Measurements from ENCODE around the gene MRRF.
A peak's percentile ranks its signal among the peaks of the same experiment; 100 is the strongest.

The MRRF gene

DNA sequence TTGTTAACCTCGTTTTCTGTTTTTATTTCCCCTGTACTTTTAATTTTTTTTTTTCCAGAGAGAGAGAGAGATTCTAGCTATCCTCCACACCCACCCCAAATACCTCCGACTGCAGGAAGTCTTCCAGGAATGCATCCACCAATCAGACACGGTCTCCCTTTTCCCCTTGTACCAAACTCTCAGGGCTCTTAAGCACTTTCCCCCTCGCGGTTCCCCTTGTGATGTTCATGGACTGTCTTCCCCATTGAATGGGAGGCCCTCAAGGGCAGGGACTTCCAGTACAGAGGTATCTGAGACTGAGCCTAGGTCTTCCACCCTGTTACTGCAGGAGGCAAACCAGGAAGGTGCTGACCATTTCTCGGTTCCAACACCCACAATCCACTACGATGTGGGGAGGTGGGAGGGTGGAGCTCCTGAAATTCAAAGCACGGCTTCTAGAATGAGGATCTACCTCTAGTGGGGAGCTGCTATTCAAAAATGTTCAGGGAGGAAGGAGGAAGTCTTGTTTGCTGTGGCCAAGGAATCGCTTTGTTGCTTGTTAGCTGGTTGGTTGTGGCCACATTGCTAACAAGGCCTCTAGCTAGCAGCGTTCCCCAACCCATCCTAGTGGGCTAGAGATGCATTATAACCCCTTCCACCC lies 68.6 kb downstream of the MRRF start:
- no peak for DNase-seq

DNA sequence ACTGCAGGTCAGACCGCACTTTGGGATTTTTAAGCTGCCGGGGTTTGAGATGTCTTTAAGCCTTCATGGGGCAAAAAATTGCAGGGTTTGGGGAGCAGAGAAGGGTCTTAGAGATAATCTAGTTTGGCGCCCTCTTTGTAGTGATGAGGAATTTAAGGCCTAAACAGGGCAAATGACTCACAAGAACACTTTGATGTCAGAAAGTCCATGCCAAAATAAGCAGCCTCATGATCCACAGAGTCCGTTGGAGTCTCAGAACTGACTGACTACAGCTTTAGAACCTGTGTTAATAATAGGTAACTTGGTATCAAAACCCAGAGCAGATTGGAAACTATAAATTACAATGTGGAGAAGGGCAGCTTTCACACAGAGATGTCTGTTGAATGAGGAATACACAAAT lies 70.2 kb downstream of the MRRF start:
- DNase-seq, result no peak

DNA sequence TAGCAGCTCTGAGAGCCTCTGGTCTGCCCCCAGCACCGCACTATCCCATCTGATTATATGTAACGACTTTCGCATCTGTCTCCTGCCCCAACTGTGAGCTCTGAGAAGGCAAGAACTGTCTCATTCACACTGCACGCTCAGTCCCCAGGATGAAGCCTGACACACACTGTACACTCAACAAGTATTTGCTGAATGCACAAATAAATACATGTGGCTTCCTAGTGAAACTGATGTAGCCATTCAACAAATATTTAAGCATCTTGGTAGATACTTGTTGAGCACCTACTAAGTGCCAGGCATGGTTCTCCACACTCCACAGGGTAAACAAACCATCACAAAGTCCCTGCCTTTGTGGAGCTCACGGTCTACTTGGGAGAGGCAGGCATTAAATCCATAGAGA lies 71.5 kb downstream of the MRRF start:
- no peak for DNase-seq

DNA sequence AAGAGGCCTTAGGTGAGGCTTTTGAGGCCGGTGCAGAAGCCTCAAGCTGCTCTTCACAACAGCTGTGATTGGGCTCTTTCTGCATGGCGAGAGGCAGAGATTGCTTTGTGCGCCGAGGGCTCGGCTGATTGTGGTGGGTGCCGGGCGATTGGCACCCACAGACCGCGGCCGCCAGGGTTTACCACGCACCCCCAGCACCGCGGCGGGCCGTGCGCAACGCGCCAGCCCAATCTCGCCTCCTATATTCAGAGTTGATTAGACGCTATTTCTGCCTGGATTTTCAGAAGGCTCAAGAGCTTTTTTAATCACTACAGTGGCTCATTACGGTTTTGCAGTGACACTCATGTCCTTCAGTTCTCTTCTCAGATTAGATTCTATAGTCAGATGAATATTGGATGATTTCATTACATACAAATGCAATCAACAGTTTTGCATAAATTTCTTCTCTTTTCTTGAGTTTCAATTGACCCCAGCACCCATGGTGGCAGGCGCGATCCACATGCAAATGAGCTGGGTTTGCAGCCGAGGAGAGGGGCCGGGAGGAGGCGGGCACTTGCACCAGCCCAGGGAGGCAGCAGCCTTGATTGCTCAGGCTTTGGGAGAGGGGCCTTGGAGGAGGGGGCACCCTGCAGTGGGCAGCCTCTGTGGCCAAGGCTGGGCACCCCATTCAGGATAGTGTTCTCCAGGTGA lies 72.3 kb downstream of the MRRF start:
- no peak for DNase-seq

DNA sequence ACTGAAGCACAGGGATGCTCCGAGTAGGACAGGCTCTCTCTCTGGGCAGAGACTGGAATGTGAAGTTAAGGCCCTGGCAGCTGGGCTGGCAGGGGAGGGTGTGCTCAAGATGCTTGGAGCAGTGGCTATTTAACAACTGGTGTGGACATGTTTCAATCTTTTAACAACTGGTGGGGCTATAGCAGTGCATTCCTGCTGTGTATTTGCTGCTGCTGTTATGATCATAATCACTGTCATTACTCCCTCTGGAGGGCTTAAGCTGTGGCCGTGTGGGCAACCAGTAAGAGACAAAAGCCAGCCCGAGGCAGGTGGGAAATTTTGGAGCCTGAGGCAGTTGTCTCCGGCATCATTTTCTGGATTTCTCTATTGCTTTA lies 72.9 kb downstream of the MRRF start:
- no peak for DNase-seq

DNA sequence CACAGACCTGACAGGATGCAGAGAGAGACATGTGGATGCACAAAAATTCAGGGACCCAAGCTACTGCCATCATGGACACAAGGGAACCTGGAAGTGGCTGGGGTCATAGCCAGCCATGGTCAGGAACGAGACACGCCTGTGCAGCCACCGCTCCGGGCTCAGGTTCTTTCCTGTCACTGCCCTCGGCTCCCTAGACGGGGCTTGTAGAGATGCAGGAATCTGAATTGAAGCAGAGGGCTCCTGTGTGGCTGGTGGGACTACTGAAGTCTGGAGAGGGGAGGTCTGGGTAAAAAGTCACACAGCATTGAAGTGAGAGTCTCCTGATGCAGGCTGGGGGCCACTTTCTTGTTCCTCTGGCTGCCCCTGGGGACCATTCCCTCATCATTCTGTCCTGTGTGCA lies 73.9 kb downstream of the MRRF start:
- DNase-seq, result no peak

DNA sequence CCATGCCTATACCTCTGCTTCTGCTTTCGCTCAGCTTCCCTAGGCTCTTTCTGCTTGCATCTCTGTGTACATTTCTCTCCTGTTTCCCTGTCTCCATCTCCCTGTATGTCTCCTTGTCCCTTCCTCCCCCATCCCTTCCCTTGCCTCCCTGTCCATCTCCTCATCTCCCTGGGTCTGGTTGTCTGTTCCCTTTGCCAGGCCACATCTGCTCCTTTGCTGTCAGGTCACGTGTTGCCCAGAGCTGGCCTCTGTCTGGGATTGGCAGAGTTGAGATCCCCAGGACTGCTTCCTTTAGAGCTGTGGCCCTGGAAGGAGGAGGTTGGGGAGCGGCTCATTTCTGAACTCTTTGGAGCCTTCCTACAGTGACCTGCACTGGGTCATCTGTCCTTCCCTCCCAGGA lies 74.3 kb downstream of the MRRF start:
- DNase-seq, result no peak

DNA sequence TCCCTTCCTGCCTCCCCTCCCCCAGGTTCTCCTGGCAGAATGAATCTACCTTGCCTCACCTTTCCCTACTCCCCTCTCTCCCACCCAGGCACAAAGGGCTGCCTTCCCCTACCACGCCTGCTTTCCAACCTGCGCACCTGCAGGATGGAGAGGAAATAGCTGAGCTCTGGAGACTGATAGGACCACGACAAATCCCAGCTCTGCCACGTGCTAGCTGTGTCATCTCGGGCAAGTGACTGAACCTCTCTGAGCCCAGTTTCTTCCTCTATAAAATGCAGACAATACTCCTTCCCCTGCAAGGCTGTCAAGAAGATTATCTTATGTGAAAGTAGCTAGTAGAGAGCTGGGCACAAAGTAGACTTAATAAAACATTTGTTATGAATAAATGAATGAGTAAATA lies 74.9 kb downstream of the MRRF start:
- no peak for DNase-seq

DNA sequence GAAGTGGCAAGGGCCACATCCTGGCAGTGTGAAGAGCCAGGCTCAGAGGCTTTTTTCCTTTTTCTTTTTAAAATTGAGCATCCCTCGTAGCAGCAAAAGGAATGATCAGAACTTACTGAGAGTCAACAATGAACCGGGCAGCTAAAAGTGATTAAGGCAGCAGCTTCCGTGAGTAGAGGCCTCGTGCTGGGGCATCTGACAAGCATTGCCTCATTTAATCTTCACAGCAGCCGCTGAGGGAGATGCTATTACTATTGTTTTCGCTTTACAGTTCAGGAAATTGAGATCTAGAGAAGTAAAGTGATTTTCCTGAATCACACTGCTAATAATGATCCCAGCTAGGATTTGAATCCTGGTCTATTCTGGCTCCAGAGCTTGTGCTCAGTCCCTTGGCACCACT lies 75.5 kb downstream of the MRRF start:
- DNase-seq, result no peak

DNA sequence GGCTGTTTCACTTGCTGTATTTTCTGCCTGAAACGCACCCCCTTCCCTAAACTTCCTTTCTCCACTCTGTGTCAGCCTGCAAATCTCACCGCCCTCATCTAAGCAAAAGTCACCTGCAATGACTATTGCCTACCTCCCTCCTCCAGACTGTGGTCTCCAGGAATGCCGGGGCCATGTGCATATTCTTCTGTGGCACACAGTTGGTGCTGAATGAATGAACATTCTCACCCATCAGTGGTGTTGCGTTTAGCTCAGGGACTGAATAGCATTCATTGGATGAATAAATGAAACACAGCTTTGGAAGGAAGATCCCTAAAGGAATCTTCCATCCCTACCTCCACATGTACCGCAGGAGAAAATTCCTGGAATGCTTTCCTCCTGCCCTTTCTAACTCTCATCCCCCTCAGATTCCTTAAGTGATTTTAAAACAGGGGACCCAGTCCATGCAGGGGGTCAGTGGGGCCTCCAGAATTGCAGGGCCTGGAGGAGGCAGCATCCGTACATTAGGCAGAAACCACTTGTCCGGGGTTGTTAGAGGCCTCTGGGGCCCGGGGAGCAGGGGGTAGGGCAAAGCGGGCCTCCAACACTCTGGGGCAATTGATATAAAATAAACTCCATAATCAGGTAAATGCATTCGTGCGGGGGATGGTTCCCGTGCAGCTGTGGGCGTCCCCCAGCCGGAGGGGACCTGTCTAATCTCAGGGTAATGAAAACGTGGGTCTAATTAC lies 77.8 kb downstream of the MRRF start:
- DNase-seq, result no peak

DNA sequence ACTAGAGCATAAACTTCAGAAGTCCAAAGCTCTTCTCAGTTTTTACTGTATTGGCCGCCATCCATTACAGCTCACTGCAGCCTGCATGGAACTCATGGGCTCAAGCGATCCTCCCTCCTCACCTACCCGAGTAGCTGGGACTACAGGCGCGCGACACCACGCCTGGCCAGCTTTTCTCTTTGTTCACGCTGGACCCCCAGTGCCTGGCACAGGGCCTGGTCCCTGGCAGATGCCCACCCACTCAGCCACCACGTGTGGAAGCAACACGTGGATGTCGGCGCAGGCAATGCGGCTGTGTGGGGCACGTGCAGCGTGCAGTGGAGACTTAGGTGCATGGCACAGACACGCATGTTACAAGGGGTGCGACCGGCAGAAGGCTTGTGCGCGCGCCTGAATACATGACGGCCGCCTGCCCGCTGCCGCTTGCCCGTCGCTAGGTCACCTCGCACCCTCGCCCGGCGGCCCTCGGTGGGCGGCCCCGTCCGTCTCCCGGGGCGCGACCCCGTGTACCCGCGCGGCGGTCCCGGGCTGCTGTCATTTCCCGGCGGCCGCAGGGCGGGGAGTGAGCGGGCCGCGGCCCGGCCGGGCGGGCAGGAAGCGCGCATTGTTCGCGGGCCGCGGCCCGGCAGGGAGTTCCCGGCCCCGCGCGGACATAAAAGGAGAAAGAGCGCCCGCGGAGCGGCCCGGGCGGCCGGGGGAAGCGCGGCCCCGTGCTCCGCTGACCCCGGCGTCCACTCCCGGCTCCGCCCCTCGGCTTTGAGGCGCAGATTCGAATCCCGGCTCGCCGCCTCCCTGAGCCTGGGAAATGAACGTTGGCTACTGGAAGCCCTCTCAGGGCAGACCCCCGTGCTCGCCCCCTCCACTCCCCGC lies 82.0 kb downstream of the MRRF start:
- no peak for DNase-seq

DNA sequence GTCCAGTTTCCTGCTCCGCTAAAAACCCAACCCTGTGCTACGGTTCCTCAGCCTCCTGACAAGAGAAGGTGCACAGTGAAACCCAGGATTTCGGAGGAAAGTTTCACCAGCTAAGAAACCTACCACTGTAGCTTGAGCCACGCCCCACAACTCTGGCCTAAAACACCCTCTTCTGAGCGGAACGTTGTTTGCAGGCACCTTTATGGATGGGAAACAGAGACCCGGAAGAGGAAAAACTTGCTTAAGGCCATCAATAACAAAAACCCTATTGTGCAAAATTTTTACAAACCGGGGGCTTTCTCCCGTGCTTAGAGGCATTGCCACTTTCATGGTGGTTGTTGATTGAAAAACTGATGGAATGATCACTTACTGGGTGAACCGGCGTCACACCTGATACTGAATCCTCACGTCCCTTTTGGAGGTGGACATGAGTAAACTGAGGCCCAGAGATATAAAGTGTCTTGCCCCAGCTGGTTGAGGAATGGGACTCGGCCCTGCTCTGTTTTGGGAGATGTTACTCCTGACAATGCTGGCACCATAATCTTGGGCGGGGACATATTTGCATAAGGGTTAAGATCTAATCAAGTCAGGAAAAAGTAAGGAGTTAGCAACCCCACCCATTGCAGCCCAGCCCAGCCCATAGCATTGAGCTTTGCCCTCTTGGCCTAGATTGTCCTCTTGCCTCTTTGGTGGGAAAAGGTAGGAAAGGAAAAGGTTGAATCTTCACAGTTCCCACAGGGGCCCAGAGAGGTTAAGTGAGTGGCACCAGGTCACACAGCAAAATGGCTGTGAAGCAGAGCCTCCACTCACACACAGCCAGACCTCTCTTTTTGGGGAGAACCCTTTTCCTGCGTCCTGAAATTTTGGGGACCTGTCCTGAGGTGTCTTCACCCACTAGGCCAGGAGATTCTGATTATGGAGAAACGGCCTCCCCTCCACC lies 82.9 kb downstream of the MRRF start:
- no peak for DNase-seq

DNA sequence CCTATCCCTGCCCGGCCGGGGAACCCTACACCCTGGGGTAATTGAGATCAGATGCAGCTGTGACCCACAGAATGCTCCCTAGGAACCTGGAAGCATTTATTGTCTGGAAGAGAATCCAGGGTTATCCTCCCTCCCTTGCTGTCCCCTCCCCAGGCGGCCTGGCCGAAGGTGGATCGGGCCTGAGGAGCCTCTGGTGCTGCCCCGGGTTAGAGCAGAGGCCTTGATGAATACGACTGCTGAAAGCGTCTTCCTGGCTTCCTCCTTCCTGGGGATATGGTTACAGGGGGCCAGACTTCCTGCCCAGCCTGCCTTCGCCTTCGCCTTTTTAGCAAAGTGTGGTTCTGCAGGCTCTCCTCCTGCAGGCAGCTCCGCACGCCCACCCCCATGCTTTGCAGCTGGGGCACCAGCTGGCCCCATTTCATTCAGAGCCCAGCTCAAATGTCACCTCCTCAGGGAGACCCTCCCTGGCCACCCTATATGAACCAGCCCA lies 83.7 kb downstream of the MRRF start:
- DNase-seq, result no peak

DNA sequence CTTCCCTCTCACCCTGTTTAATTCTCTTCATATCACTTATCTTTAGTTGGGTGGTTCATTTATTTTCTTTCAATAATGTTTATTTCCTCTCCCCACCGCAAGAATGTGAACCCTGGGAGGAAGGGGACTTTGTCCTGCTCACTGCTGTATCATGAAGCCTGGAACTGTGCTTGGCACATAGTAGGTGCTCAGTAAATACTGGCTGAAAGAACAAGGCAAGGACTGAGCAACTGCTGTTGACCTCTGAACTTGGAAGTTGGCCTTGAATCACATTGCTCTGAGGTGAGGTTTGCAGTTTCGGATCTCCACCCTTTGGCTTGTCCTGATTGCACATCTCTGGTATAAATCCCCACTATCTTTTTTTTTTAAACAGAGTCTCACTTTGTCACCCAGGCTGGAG lies 84.1 kb downstream of the MRRF start:
- no peak for DNase-seq

DNA sequence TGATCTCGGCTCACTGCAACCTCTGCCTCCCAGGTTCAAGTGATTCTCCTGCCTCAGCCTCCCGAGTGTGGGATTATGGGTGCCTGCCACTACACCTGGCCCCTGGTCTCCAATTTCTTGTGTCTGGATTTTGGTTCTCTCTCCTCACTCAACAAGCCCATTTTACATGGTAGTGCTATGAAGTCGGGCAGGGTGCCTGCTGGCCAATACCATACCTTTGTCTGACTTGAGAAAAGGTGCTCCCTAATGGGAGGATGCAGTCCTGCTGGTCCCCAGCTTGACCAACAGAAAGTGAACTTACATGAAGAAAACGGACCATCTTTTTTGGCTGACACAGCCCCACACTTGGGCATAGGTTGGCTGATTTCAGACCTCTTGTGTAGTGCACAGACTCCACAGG lies 84.5 kb downstream of the MRRF start:
- DNase-seq, result no peak

DNA sequence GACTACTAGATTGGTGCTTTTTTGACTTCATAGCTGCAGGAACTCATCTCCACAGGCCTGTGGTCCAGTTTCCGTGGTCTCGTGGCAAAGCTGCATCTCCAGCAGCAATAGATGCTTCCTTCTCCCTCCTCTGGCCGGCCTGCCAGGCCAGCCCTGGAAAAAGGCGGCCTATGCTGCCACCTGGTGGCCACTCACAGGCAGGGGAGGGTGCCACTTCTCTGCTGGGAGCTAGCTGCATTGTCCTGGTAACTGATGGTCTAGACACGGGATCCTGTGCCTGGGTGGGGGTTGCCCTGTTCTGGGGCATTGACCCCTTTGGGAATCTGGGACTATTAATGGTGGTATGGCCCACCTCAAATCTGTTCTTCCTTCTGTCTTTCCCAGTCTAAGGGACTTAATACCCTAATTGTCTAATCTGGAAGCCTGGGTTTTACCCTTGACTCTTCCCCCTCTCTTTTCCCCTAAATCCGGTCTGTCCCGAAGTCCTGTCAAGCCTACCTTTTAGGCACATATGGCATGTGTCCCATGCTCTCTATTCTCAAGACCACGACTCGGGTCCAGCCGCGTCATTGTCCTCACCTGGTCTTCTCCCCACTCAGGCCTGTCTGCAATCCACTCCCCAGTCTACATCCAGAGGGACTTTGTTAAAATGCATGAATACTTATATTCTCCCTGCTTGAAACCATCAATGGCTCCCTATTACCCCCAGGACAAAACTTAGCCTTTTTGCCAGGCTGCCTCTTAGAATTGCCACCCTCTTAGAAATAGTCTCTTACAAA lies 86.1 kb downstream of the MRRF start:
- peak; percentile 77 for DNase-seq

DNA sequence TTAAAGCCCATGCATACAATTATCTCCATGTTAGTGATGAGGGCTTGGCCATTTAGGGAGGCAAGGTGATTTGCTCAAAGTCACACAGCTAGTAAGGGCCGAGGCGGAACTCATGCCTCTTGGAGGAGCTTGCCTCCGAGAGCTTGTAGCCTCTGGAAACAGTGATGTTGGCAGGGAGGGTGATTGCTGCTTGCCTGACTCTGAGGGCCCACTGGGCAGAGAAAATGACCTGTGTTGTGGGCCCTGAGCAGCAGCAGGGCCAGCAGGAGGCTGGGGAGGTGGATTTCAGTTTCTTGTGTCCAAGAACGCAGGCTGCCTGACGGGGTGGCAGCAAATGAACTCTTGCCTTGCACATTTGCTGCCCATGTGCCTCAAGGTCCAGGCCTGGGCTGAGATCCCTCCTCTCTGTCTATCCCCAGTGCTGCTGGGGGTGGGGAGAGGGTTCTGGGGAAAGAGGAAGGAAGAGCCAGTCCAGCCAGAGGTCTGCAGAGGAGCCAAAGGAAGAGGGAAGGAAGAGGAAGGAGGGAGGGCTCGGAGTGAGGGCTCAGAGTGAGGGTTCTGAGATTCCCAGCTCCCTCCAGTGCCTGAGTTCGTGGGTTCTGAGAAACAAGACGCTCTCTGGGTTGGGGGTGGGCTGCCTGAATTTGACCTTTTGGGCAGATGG lies 90.0 kb downstream of the MRRF start:
- DNase-seq, result no peak

DNA sequence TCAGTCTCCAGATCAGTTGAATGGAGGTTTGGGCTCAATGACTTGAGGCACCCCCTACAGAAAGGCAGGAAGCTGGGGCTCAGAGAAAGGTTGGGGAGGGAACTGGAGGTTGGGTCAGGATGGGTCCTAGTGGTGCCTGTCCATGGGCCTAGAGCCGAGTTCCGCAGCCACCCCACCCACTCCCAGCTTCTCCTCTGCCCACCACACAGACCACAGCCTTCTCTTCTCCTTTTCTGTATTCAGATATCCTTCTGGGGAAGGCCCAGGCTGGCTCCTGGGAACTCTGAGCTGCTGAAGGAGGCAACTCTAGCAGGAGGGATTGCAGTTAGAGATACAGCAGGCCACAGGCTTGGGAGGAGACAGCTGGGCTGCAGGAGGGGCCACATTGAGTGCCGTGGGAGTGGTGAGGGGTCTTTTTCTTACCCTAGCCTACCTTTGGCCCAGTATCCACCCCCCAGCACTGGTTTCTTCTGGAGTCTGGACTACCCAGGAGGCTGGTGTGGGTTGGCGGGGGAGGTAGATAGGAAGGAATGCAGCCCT lies 90.7 kb downstream of the MRRF start:
- no peak for DNase-seq

DNA sequence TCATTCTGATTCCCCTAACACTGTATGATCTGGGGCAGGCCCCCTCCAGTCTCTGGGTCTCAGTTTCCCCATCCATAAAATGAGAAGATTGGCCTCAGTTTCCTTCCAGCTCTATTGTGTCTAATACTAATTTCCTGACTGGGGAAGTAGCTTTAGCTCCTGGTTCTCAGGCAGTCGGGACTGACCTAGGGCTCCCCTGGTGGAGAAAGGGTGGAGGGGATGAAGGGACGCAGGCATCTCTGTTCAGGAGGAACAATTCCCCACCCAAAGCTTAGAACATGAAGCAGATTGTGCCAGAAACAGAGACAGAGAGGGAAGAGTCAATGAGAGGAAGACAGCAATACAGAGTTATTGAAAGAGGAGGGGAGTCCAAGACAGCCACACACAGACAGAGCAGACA lies 91.9 kb downstream of the MRRF start:
- DNase-seq, result no peak

DNA sequence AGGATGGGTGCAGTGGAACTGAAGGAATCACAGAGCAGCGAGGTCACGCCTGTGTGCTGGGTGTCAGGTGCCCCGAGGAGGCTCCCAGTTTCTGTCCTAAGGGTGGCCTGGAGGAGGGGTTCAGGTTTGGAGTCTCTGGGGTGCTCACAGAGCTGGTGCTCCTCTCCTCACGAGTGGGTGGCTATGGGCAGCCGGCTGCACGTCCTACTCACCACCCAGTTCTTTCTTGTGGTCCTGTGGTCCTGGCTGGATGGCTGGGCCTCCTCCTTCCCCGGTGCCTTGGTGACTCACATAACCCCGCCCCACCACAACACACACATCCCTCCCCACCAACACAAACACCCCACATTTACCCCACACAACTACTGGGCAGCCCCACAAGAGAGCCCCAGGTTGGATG lies 96.2 kb downstream of the MRRF start:
- no peak for DNase-seq
